HUES64 (cell line): ENCODE measurements around the gene ARHGEF2.

Experiments
- H3K27ac ChIP-seq: 2 replicates; pipeline ENCODE4 v1.7.0; 2013; ENCODE audit warnings: low read depth, low read length, inconsistent platforms
- H3K27me3 ChIP-seq: 2 replicates; pipeline ENCODE4 v1.6.1; 2013; ENCODE audit warnings: mild to moderate bottlenecking, low read length; ENCODE audit not compliant: insufficient read depth
- H3K36me3 ChIP-seq: 2 replicates; pipeline ENCODE4 v1.6.1; 2013; ENCODE audit warnings: mild to moderate bottlenecking, low read length; ENCODE audit not compliant: insufficient read depth
- H3K4me1 ChIP-seq: 2 replicates; pipeline ENCODE4 v1.6.1; 2013; ENCODE audit warnings: mild to moderate bottlenecking, low read length, moderate library complexity; ENCODE audit not compliant: insufficient read depth
- H3K4me3 ChIP-seq: 2 replicates; pipeline ENCODE4 v1.5.1; 2013; ENCODE audit warnings: mild to moderate bottlenecking, low read length, moderate library complexity
- H3K9ac ChIP-seq: 2 replicates; pipeline ENCODE4 v1.6.1; 2013; ENCODE audit warnings: mild to moderate bottlenecking, low read depth, low read length
- H3K9me3 ChIP-seq: 2 replicates; pipeline ENCODE4 v1.6.1; 2013; ENCODE audit warnings: low read depth, low read length; ENCODE audit not compliant: insufficient read depth
- WGBS: fragments of 150-250, 120-280 bp; methylation state at CpG from one replicate; pipeline ENCODE4 v1.1.7; 2013; ENCODE audit warnings: missing lambda C conversion rate; 5-methylcytosine and 5-hydroxymethylcytosine counted together

ARHGEF2 gene

GRCh38 chr1:155900161-155900560, 78.2 kb downstream of the ARHGEF2 start:
- Histone ChIP-seq H3K4me3 (no peak overlapping the region), H3K36me3 (peaks cover 81% of the 10 kb centered on the region)

DNA sequence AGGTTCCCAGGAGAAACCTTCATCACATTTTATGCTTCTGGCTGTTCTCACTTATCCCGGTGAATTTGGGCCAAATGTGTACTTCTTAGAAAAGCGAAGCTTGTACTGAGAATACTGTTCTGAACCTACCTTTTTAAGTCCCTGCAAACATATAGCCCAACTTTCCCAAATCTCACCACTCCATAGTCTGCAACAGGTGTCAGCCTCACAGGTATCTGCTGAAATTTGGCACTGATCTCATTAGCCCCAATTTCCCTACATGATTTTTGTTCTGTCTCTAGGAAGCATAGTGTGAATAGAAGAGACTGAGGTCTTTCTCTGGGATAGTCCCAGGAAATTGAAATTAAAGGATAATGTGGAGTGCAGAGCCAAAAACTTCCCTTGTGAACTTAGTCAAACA, 78.7 kb downstream of the ARHGEF2 start:
- no peak overlapping the region for H3K27ac ChIP-seq
- no peaks in the 10 kb centered on the region for H3K27me3 ChIP-seq
- H3K36me3 ChIP-seq: peaks cover 76% of the 10 kb centered on the region
- H3K9ac ChIP-seq: no peak overlapping the region
- H3K4me3 ChIP-seq: no peak overlapping the region
- no peaks in the 10 kb centered on the region for H3K4me1 ChIP-seq
- no peaks in the 10 kb centered on the region for H3K9me3 ChIP-seq
- WGBS: 98% methylated on average over 2 of the region's 2 CpGs

More at GRCh38 chr1:155900161-155900560, 78.2 kb downstream of the ARHGEF2 start:
- Histone ChIP-seq H3K27me3 (no peaks in the 10 kb centered on the region), H3K9me3 (no peaks in the 10 kb centered on the region), H3K9ac (no peak overlapping the region), H3K27ac (no peak overlapping the region), H3K4me1 (no peaks in the 10 kb centered on the region)
- 96% methylated on average over 4 of the region's 4 CpGs for WGBS

DNA sequence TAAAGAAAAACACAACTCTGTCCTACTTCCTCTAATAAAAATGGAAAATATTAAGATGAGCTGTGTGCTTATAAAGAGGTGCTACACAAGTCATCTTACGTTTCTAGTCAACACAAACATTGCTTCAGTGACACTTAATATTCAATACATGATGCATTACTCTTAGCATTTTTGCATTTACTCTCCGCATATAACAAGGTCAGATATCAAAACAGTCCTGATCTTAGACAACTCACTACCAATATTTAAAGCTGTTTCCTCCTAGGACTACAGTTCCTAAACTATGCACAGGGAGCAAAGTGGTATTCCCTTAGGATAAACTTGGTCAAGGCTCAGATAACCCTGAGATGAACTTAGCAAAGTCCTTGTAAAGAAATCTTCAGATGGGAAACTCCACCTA, 79.5 kb downstream of the ARHGEF2 start:
- no peak overlapping the region for H3K9ac ChIP-seq
- H3K36me3 ChIP-seq: peaks cover 68% of the 10 kb centered on the region
- no peaks in the 10 kb centered on the region for H3K9me3 ChIP-seq
- no peak overlapping the region for H3K27ac ChIP-seq
- H3K27me3 ChIP-seq: no peaks in the 10 kb centered on the region
- H3K4me1 ChIP-seq: no peaks in the 10 kb centered on the region
- H3K4me3 ChIP-seq: no peak overlapping the region
- WGBS: 93% methylated on average over 2 of the region's 2 CpGs

GRCh38 chr1:155897746-155898145, 80.6 kb downstream of the ARHGEF2 start:
- peaks cover 61% of the 10 kb centered on the region for H3K36me3 ChIP-seq
- H3K4me1 ChIP-seq: no peaks in the 10 kb centered on the region
- H3K9me3 ChIP-seq: no peaks in the 10 kb centered on the region
- H3K4me3 ChIP-seq: no peak overlapping the region
- H3K27ac ChIP-seq: no peak overlapping the region
- no peak overlapping the region for H3K9ac ChIP-seq
- no peaks in the 10 kb centered on the region for H3K27me3 ChIP-seq
- WGBS: 100% methylated on average over 1 of the region's 1 CpG
